Liver (tissue), 9 donors: Measurements from ENCODE around the gene CBX4. TPM values are rescaled to one million over a fixed set of nuclear protein-coding genes. Genes with fewer than 3 reads are reported as not detected.

ENCODE experiments used
- DNase-seq: peaks from one replicate; pipeline ENCODE4 v3.0.0-alpha.2; 2017; ENCODE audit warnings: low spot score
- H3K27ac ChIP-seq, 2 donors: one replicate each; pipeline ENCODE4 v1.7.0; 2013; ENCODE audit warnings: inconsistent platforms in 2 of 2, low read length in 2 of 2, control low read depth in 1 of 2, low read depth in 1 of 2, mild to moderate bottlenecking in 1 of 2
- H3K27me3 ChIP-seq, 4 donors: one replicate each; pipeline versions ENCODE4 v1.6.1 to v1.7.0; 2013; ENCODE audit warnings: low read length in 3 of 4, inconsistent platforms in 1 of 4, mild to moderate bottlenecking in 1 of 4, moderate library complexity in 1 of 4; ENCODE audit not compliant: control insufficient read depth in 4 of 4, insufficient read depth in 4 of 4
- H3K36me3 ChIP-seq, 4 donors: one replicate each; pipeline versions ENCODE4 v1.6.1 to v1.7.0; 2013; ENCODE audit warnings: low read length in 3 of 4, mild to moderate bottlenecking in 3 of 4, low read depth in 1 of 4, moderate library complexity in 1 of 4; ENCODE audit not compliant: control insufficient read depth in 4 of 4, insufficient read depth in 3 of 4
- H3K4me1 ChIP-seq, 4 donors: one replicate each; pipeline versions ENCODE4 v1.6.1 to v1.7.0; 2013; ENCODE audit warnings: low read length in 3 of 4, mild to moderate bottlenecking in 3 of 4, moderate library complexity in 1 of 4; ENCODE audit not compliant: control insufficient read depth in 4 of 4, insufficient read depth in 4 of 4
- H3K4me3 ChIP-seq, 3 donors: one replicate each; pipeline versions ENCODE4 v1.6.1 to v1.7.0; 2013; ENCODE audit warnings: low read length in 3 of 3, control low read depth in 1 of 3, low read depth in 1 of 3, mild to moderate bottlenecking in 1 of 3
- H3K9ac ChIP-seq, 2 donors: one replicate each; pipeline ENCODE4 v1.7.0; 2013; ENCODE audit warnings: low read length in 2 of 2, mild to moderate bottlenecking in 2 of 2, moderate library complexity in 2 of 2, control low read depth in 1 of 2, low read depth in 1 of 2
- H3K9me3 ChIP-seq, 4 donors: one replicate each; pipeline versions ENCODE4 v1.6.1 to v1.7.0; 2013; ENCODE audit warnings: low read length in 3 of 4; ENCODE audit not compliant: control insufficient read depth in 4 of 4
- ATF3 ChIP-seq: IDR thresholded peaks from 2 replicates; pipeline ENCODE4 v1.6.1; 2016; ENCODE audit warnings: antibody characterized with exemption
- CTCF ChIP-seq: fragments of 150-350 bp; IDR thresholded peaks from 2 replicates; pipeline ENCODE4 v1.5.1; 2017; ENCODE audit warnings: improper control_type of control experiment, low read depth, low read length; ENCODE audit not compliant: missing input control
- EGR1 ChIP-seq, 2 donors: IDR thresholded peaks; 2 replicates each; pipeline ENCODE4 v1.6.1; 2016 to 2018; ENCODE audit warnings: antibody characterized with exemption in 2 of 2, low read depth in 2 of 2
- FOXA1 ChIP-seq: IDR thresholded peaks from 2 replicates; pipeline ENCODE4 v1.6.1; 2016; ENCODE audit warnings: antibody characterized with exemption
- FOXA2 ChIP-seq: IDR thresholded peaks from 2 replicates; pipeline ENCODE4 v1.6.1; 2016; ENCODE audit warnings: antibody characterized with exemption
- GABPA ChIP-seq, 2 donors: IDR thresholded peaks in 1 of 2; conservative IDR thresholded peaks in 1 of 2; 2 replicates each; pipeline ENCODE4 v1.6.1; 2016; ENCODE audit warnings: antibody characterized with exemption in 2 of 2, mild to moderate bottlenecking in 1 of 2, moderate library complexity in 1 of 2
- HNF4G ChIP-seq: IDR thresholded peaks from 2 replicates; pipeline ENCODE4 v1.6.1; 2016; ENCODE audit warnings: antibody characterized with exemption
- MAX ChIP-seq: IDR thresholded peaks from 2 replicates; pipeline ENCODE4 v1.6.1; 2016; ENCODE audit warnings: antibody characterized with exemption
- NR2F2 ChIP-seq: IDR thresholded peaks from 2 replicates; pipeline ENCODE4 v1.6.1; 2016; ENCODE audit warnings: antibody characterized with exemption
- RAD21 ChIP-seq, 2 donors: IDR thresholded peaks; 2 replicates each; pipeline ENCODE4 v1.6.1; 2016; ENCODE audit warnings: antibody characterized with exemption in 2 of 2, mild to moderate bottlenecking in 2 of 2
- REST ChIP-seq: IDR thresholded peaks from 2 replicates; pipeline ENCODE4 v1.6.1; 2016; ENCODE audit warnings: antibody characterized with exemption, mild to moderate bottlenecking
- SP1 ChIP-seq: IDR thresholded peaks from 2 replicates; pipeline ENCODE4 v1.6.1; 2018; ENCODE audit warnings: antibody characterized with exemption, mild to moderate bottlenecking
- TAF1 ChIP-seq: conservative IDR thresholded peaks from 2 replicates; pipeline ENCODE4 v1.6.1; 2016; ENCODE audit warnings: antibody characterized with exemption, mild to moderate bottlenecking
- YY1 ChIP-seq: IDR thresholded peaks from 2 replicates; pipeline ENCODE4 v1.6.1; 2016; ENCODE audit warnings: antibody characterized with exemption, mild to moderate bottlenecking
- WGBS: extraction: QIAGEN DNeasy Blood & Tissue Kit; methylation state at CpG from one replicate; pipeline ENCODE4 v1.1.7; 2013; 5-methylcytosine and 5-hydroxymethylcytosine counted together
- polyA plus RNA-seq, 2 donors: library from polyadenylated mRNA; stranded (reverse) in 1 of 2; unstranded in 1 of 2; fragments of 200-250 nt in 1 of 2; fragments of >200 nt in 1 of 2; fragmentation: Nextera tagmentation in 1 of 2; extraction: Ambion mirVana in 1 of 2; gene quantifications; one replicate each; pipeline versions ENCODE4 v1.2.1 to v1.2.3, GENCODE V29; 2013 to 2015
- total RNA-seq, 2 donors: library from RNA; depleted of rRNA; stranded (reverse); fragments of >200 nt; gene quantifications; one replicate each; pipeline ENCODE4 v1.2.3, GENCODE V29; 2014
- donor health status: healthy.
- donor health status: healthy.
- donor health status: healthy.
- donor health status: healthy.
- donor health status: healthy.

CBX4 gene
- total and polyA plus RNA-seq, 4 donors, result 4.8 to 8.9 (median 6.3) TPM

- peaks cover 0 to 15% (median 9%) of the 10 kb centered on the region in 4 donors for H3K27me3 ChIP-seq
These were observed 47.5 kb downstream of the CBX4 start for GRCh38 chr17:79791735-79792161.

More at GRCh38 chr17:79791735-79792161, 47.5 kb downstream of the CBX4 start:
- Histone ChIP-seq H3K9me3 (no peaks in the 10 kb centered on the region), H3K36me3 (peaks cover 0 to 6% (median 0%) of the 10 kb centered on the region in 4 donors), H3K9ac (no peak overlapping the region), H3K4me1 (peaks cover 6 to 19% (median 14%) of the 10 kb centered on the region in 4 donors), H3K4me3 (no peak overlapping the region), H3K27ac (no peak overlapping the region)
- no peak for DNase-seq
- WGBS, result 7% methylated on average over 26 of the region's 26 CpGs
- TF ChIP-seq GABPA (IDR thresholded peaks at IDR 0.05 in 1 of 2, conservative IDR thresholded peaks at IDR 0.05 in 1 of 2) (no peak), SP1 (no peak), REST (no peak), RAD21 (IDR thresholded peaks at IDR 0.05) (no peak), HNF4G (no peak), TAF1 (no peak), NR2F2 (no peak), CTCF (no peak), YY1 (no peak), FOXA2 (no peak), MAX (no peak), EGR1 (IDR thresholded peaks at IDR 0.05; ENCODE audit: low read depth in 2 of 2) (no peak), ATF3 (no peak), FOXA1 (no peak)
